ENCODE measurements around the gene NPB.

The NPB gene

GRCh38 chr17:81902653-81903414, 796 bp downstream of the NPB start:
- H3K4me1 ChIP-seq (ENCODE audit: control insufficient read depth, insufficient read depth, low read length, poor library complexity, severe bottlenecking) = peaks cover 17% of the 10 kb centered on the region
- no peaks in the 10 kb centered on the region for H3K9me3 ChIP-seq (ENCODE audit: control insufficient read depth, low read length)
- no peak overlapping the region for H3K27ac ChIP-seq (ENCODE audit: low read depth, low read length, severe bottlenecking)
- H3K36me3 ChIP-seq (ENCODE audit: control insufficient read depth, insufficient read depth, low read length) = peaks cover 66% of the 10 kb centered on the region
- H3K4me3 ChIP-seq (ENCODE audit: extremely low read depth, insufficient read depth, low read length, poor library complexity, severe bottlenecking) = no peak overlapping the region
- 75 to 76% methylated on average over 45 to 46 of the region's 47 CpGs for WGBS, 2 experiments (ENCODE audit: insufficient coverage in 2 of 2)

- no peaks in the 10 kb centered on the region for H3K9me3 ChIP-seq (ENCODE audit: control insufficient read depth, low read length)
- peaks cover 66% of the 10 kb centered on the region for H3K36me3 ChIP-seq (ENCODE audit: control insufficient read depth, insufficient read depth, low read length)
- H3K4me1 ChIP-seq (ENCODE audit: control insufficient read depth, insufficient read depth, low read length, poor library complexity, severe bottlenecking) = peaks cover 11% of the 10 kb centered on the region
- no peak overlapping the region for H3K4me3 ChIP-seq (ENCODE audit: extremely low read depth, insufficient read depth, low read length, poor library complexity, severe bottlenecking)
- H3K27ac ChIP-seq (ENCODE audit: low read depth, low read length, severe bottlenecking) = no peak overlapping the region
- WGBS, 2 experiments (ENCODE audit: insufficient coverage in 2 of 2) = 95 to 98% methylated on average over 9 of the region's 10 CpGs
Observed at GRCh38 chr17:81903415-81903831, 1.4 kb downstream of the NPB start.

- Histone ChIP-seq H3K27ac (ENCODE audit: low read depth, low read length, severe bottlenecking) (no peak overlapping the region), H3K9me3 (ENCODE audit: control insufficient read depth, low read length) (no peaks in the 10 kb centered on the region), H3K4me1 (ENCODE audit: control insufficient read depth, insufficient read depth, low read length, poor library complexity, severe bottlenecking) (peaks cover 5% of the 10 kb centered on the region), H3K4me3 (ENCODE audit: extremely low read depth, insufficient read depth, low read length, poor library complexity, severe bottlenecking) (no peak overlapping the region), H3K36me3 (ENCODE audit: control insufficient read depth, insufficient read depth, low read length) (peaks cover 67% of the 10 kb centered on the region)
- WGBS, 2 experiments (ENCODE audit: insufficient coverage in 2 of 2) = 94 to 96% methylated on average over 23 of the region's 24 CpGs
Observed at GRCh38 chr17:81903896-81904599, 2.0 kb downstream of the NPB start.

- Histone ChIP-seq H3K9me3 (ENCODE audit: control insufficient read depth, low read length) (no peaks in the 10 kb centered on the region), H3K4me3 (ENCODE audit: extremely low read depth, insufficient read depth, low read length, poor library complexity, severe bottlenecking) (no peak overlapping the region), H3K4me1 (ENCODE audit: control insufficient read depth, insufficient read depth, low read length, poor library complexity, severe bottlenecking) (peaks cover 6% of the 10 kb centered on the region), H3K36me3 (ENCODE audit: control insufficient read depth, insufficient read depth, low read length) (peaks cover 68% of the 10 kb centered on the region), H3K27ac (ENCODE audit: low read depth, low read length, severe bottlenecking) (no peak overlapping the region)
- 96 to 97% methylated on average over 24 to 26 of the region's 28 CpGs for WGBS, 2 experiments (ENCODE audit: insufficient coverage in 2 of 2)
Observed at GRCh38 chr17:81904600-81905423, 2.8 kb downstream of the NPB start.

- WGBS, 2 experiments (ENCODE audit: insufficient coverage in 2 of 2) = 94 to 96% methylated on average over 15 to 16 of the region's 16 CpGs
- Histone ChIP-seq H3K9me3 (ENCODE audit: control insufficient read depth, low read length) (no peaks in the 10 kb centered on the region), H3K36me3 (ENCODE audit: control insufficient read depth, insufficient read depth, low read length) (peaks cover 61% of the 10 kb centered on the region)
Observed at GRCh38 chr17:81905424-81905875, 3.4 kb downstream of the NPB start.

GRCh38 chr17:81905993-81906392, 4.0 kb downstream of the NPB start:
- Histone ChIP-seq H3K4me3 (ENCODE audit: extremely low read depth, insufficient read depth, low read length, poor library complexity, severe bottlenecking) (no peak overlapping the region), H3K9me3 (ENCODE audit: control insufficient read depth, low read length) (no peaks in the 10 kb centered on the region), H3K36me3 (ENCODE audit: control insufficient read depth, insufficient read depth, low read length) (peaks cover 56% of the 10 kb centered on the region), H3K27ac (ENCODE audit: low read depth, low read length, severe bottlenecking) (no peak overlapping the region), H3K4me1 (ENCODE audit: control insufficient read depth, insufficient read depth, low read length, poor library complexity, severe bottlenecking) (peaks cover 3% of the 10 kb centered on the region)
- WGBS, 2 experiments (ENCODE audit: insufficient coverage in 2 of 2) = 95 to 99% methylated on average over 9 to 10 of the region's 10 CpGs

More at GRCh38 chr17:81905424-81905875, 3.4 kb downstream of the NPB start:
- Histone ChIP-seq H3K4me3 (ENCODE audit: extremely low read depth, insufficient read depth, low read length, poor library complexity, severe bottlenecking) (no peak overlapping the region), H3K27ac (ENCODE audit: low read depth, low read length, severe bottlenecking) (no peak overlapping the region), H3K4me1 (ENCODE audit: control insufficient read depth, insufficient read depth, low read length, poor library complexity, severe bottlenecking) (peaks cover 4% of the 10 kb centered on the region)

GRCh38 chr17:81906476-81907218, 4.6 kb downstream of the NPB start:
- H3K27ac ChIP-seq (ENCODE audit: low read depth, low read length, severe bottlenecking) = no peak overlapping the region
- peaks cover 55% of the 10 kb centered on the region for H3K36me3 ChIP-seq (ENCODE audit: control insufficient read depth, insufficient read depth, low read length)
- H3K4me1 ChIP-seq (ENCODE audit: control insufficient read depth, insufficient read depth, low read length, poor library complexity, severe bottlenecking) = peaks cover 3% of the 10 kb centered on the region
- no peaks in the 10 kb centered on the region for H3K9me3 ChIP-seq (ENCODE audit: control insufficient read depth, low read length)
- 89 to 96% methylated on average over 15 of the region's 15 CpGs for WGBS, 2 experiments (ENCODE audit: insufficient coverage in 2 of 2)
- no peak overlapping the region for H3K4me3 ChIP-seq (ENCODE audit: extremely low read depth, insufficient read depth, low read length, poor library complexity, severe bottlenecking)

- Histone ChIP-seq H3K36me3 (ENCODE audit: control insufficient read depth, insufficient read depth, low read length) (peaks cover 63% of the 10 kb centered on the region), H3K27ac (ENCODE audit: low read depth, low read length, severe bottlenecking) (no peak overlapping the region), H3K9me3 (ENCODE audit: control insufficient read depth, low read length) (no peaks in the 10 kb centered on the region), H3K4me1 (ENCODE audit: control insufficient read depth, insufficient read depth, low read length, poor library complexity, severe bottlenecking) (peaks cover 3% of the 10 kb centered on the region), H3K4me3 (ENCODE audit: extremely low read depth, insufficient read depth, low read length, poor library complexity, severe bottlenecking) (no peak overlapping the region)
- 92 to 94% methylated on average over 16 to 21 of the region's 26 CpGs for WGBS, 2 experiments (ENCODE audit: insufficient coverage in 2 of 2)
Observed at GRCh38 chr17:81907219-81908145, 5.4 kb downstream of the NPB start.

- 95 to 97% methylated on average over 11 of the region's 11 CpGs for WGBS, 2 experiments (ENCODE audit: insufficient coverage in 2 of 2)
- no peaks in the 10 kb centered on the region for H3K9me3 ChIP-seq (ENCODE audit: control insufficient read depth, low read length)
- H3K4me1 ChIP-seq (ENCODE audit: control insufficient read depth, insufficient read depth, low read length, poor library complexity, severe bottlenecking) = peaks cover 3% of the 10 kb centered on the region
- no peak overlapping the region for H3K27ac ChIP-seq (ENCODE audit: low read depth, low read length, severe bottlenecking)
- H3K36me3 ChIP-seq (ENCODE audit: control insufficient read depth, insufficient read depth, low read length) = peaks cover 76% of the 10 kb centered on the region
- H3K4me3 ChIP-seq (ENCODE audit: extremely low read depth, insufficient read depth, low read length, poor library complexity, severe bottlenecking) = no peak overlapping the region
Observed at GRCh38 chr17:81908793-81909192, 6.8 kb downstream of the NPB start.

All from mesodermal cell (in vitro differentiated cells).